Neuronal stem cell (in vitro differentiated cells): ENCODE measurements around the gene A2ML1.
A peak's percentile ranks its signal among the peaks of the same experiment; 100 is the strongest.

Experiments used
- DNase-seq: peaks from one replicate; pipeline ENCODE4 v3.0.0-alpha.2; 2013; ENCODE audit warnings: low spot score
- H2AFZ ChIP-seq: one replicate; pipeline ENCODE4 v1.6.1; 2013; ENCODE audit warnings: mild to moderate bottlenecking, low read length, inconsistent platforms
- H2AK5ac ChIP-seq: 2 replicates; pipeline ENCODE4 v1.6.1; 2013; ENCODE audit warnings: low read depth, mild to moderate bottlenecking, inconsistent platforms, low read length, moderate library complexity, mixed read lengths
- H2BK120ac ChIP-seq: 2 replicates; pipeline ENCODE4 v1.6.1; 2013; ENCODE audit warnings: low read depth, mild to moderate bottlenecking, inconsistent platforms, low read length, moderate library complexity, mixed read lengths
- H2BK12ac ChIP-seq: one replicate; pipeline ENCODE4 v1.6.1; 2013; ENCODE audit warnings: low read length, inconsistent platforms
- H2BK15ac ChIP-seq: 2 replicates; pipeline ENCODE4 v1.6.1; 2013; ENCODE audit warnings: mild to moderate bottlenecking, low read length, inconsistent platforms, mixed read lengths
- H2BK5ac ChIP-seq: one replicate; pipeline ENCODE4 v1.6.1; 2013; ENCODE audit warnings: inconsistent platforms, mild to moderate bottlenecking, low read length, moderate library complexity
- H3K14ac ChIP-seq: one replicate; pipeline ENCODE4 v1.6.1; 2013; ENCODE audit warnings: low read length, inconsistent platforms
- H3K18ac ChIP-seq: 2 replicates; pipeline ENCODE4 v1.6.1; 2013; ENCODE audit warnings: low read length, inconsistent platforms
- H3K23ac ChIP-seq: 2 replicates; pipeline ENCODE4 v1.6.1; 2013; ENCODE audit warnings: low read depth, mild to moderate bottlenecking, mixed read lengths, low read length, inconsistent platforms; ENCODE audit not compliant: poor library complexity
- H3K27ac ChIP-seq: replicated peaks from 3 replicates; pipeline ENCODE4 v1.5.1; 2013; ENCODE audit warnings: low read length, inconsistent platforms
- H3K27me3 ChIP-seq, 3 experiments: 2 replicates each; pipeline ENCODE4 v1.6.1; 2013; ENCODE audit warnings: low read length in 3 of 3, mild to moderate bottlenecking in 2 of 3, inconsistent platforms in 1 of 3, low read depth in 1 of 3, mixed read lengths in 1 of 3, moderate library complexity in 1 of 3; ENCODE audit not compliant: control insufficient read depth in 3 of 3, insufficient read depth in 3 of 3
- H3K36me3 ChIP-seq, 2 donors: replicated peaks in 1 of 2; 2 replicates each; pipeline ENCODE4 v1.6.1; 2013; ENCODE audit warnings: low read length in 2 of 2; ENCODE audit not compliant: control insufficient read depth in 2 of 2, insufficient read depth in 2 of 2
- H3K4ac ChIP-seq: 2 replicates; pipeline ENCODE4 v1.6.1; 2013; ENCODE audit warnings: inconsistent platforms, mild to moderate bottlenecking, low read length, moderate library complexity
- H3K4me1 ChIP-seq, 2 donors: 1 replicate in 1 of 2; 2 replicates in 1 of 2; pipeline ENCODE4 v1.6.1; 2013; ENCODE audit warnings: low read length in 2 of 2, low read depth in 1 of 2; ENCODE audit not compliant: control insufficient read depth in 2 of 2, insufficient read depth in 1 of 2
- H3K4me2 ChIP-seq: one replicate; pipeline ENCODE4 v1.6.1; 2013; ENCODE audit warnings: mild to moderate bottlenecking, low read length, inconsistent platforms; ENCODE audit not compliant: insufficient read depth, poor library complexity, severe bottlenecking
- H3K4me3 ChIP-seq, 2 donors: 2 replicates each; pipeline ENCODE4 v1.5.1; 2013; ENCODE audit warnings: low read length in 2 of 2, mild to moderate bottlenecking in 2 of 2, inconsistent platforms in 1 of 2, moderate library complexity in 1 of 2
- H3K79me1 ChIP-seq: one replicate; pipeline ENCODE4 v1.6.1; 2013; ENCODE audit warnings: low read depth, mild to moderate bottlenecking, inconsistent platforms, low read length, moderate library complexity
- H3K9ac ChIP-seq: one replicate; pipeline ENCODE4 v1.6.1; 2013; ENCODE audit warnings: mild to moderate bottlenecking, low read depth, low read length, inconsistent platforms; ENCODE audit not compliant: poor library complexity
- H3K9me3 ChIP-seq, 2 donors: replicated peaks in 1 of 2; 2 replicates each; pipeline versions ENCODE3 to v1.6.1; 2013; ENCODE audit warnings: low read length in 2 of 2, mild to moderate bottlenecking in 2 of 2, inconsistent platforms in 1 of 2, low read depth in 1 of 2, mixed read lengths in 1 of 2, moderate library complexity in 1 of 2; ENCODE audit not compliant: control insufficient read depth in 2 of 2, insufficient read depth in 1 of 2
- H4K8ac ChIP-seq: one replicate; pipeline ENCODE4 v1.6.1; 2013; ENCODE audit warnings: low read depth, mild to moderate bottlenecking, inconsistent platforms, low read length, moderate library complexity
- H4K91ac ChIP-seq: one replicate; pipeline ENCODE4 v1.6.1; 2013; ENCODE audit warnings: low read length, low read depth, mild to moderate bottlenecking, inconsistent platforms; ENCODE audit not compliant: poor library complexity
- WGBS, 2 donors: extraction: QIAGEN DNeasy Blood & Tissue Kit; methylation state at CpG; one replicate each; pipeline ENCODE4 v1.1.7; 2013; ENCODE audit warnings: missing lambda C conversion rate in 2 of 2, mixed read lengths in 1 of 2; ENCODE audit not compliant: insufficient read length in 2 of 2, insufficient replicate concordance in 1 of 2; ENCODE audit errors: extremely low coverage in 2 of 2; 5-methylcytosine and 5-hydroxymethylcytosine counted together

Gene A2ML1

GRCh38 chr12:8906266-8907180 is 84.1 kb downstream of the A2ML1 start:
- Histone ChIP-seq H2BK5ac (no peak overlapping the region), H2BK120ac (no peak overlapping the region)

DNA sequence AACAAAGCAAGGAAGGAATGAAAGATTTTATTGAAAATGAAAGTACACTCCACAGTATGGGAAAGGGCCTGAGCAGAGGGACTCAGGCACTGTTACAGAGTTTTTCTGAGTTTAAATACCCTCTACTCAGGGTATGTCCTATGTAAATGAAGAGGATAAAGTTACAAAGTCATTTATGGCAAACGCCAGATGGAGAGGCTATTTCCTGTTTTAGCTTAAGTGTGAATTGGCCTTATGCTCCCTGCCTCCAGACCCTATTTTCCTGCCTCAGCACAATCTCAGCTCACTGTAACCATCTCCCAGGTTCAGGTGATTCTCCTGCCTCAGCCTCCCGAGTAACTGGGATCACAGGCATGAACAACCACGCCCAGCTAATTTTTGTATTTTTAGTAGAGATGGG is 85.1 kb downstream of the A2ML1 start:
- Histone ChIP-seq H3K27ac (no peak overlapping the region), H3K79me1 (no peaks in the 10 kb centered on the region), H3K4me2 (no peak overlapping the region), H3K4me3 (no peak overlapping the region), H2BK15ac (no peak overlapping the region), H3K4ac (no peak overlapping the region), H3K23ac (no peak overlapping the region), H3K9ac (no peak overlapping the region), H3K36me3 (no peaks in the 10 kb centered on the region), H2AK5ac (no peak overlapping the region), H2BK12ac (no peak overlapping the region), H2BK120ac (no peak overlapping the region), H2AFZ (peak overlapping the region; percentile 21), H3K4me1 (peaks cover 3 to 14% of the 10 kb centered on the region in 2 donors), H3K9me3 (no peaks in the 10 kb centered on the region), H2BK5ac (no peak overlapping the region), H3K27me3 (no peaks in the 10 kb centered on the region), H4K8ac (no peak overlapping the region), H3K14ac (no peak overlapping the region), H3K18ac (no peak overlapping the region), H4K91ac (no peak overlapping the region)
- no CpG with 5 or more reads among the region's 3 CpGs for WGBS, 2 donors
- DNase-seq = no peak

More at GRCh38 chr12:8906266-8907180, 84.1 kb downstream of the A2ML1 start:
- no peaks in the 10 kb centered on the region for H3K36me3 ChIP-seq
- no peak overlapping the region for H3K18ac ChIP-seq
- H3K14ac ChIP-seq = no peak overlapping the region
- H4K91ac ChIP-seq = no peak overlapping the region
- peak overlapping the region; percentile 21 for H2AFZ ChIP-seq
- H3K79me1 ChIP-seq = no peaks in the 10 kb centered on the region
- no peak overlapping the region for H3K9ac ChIP-seq
- no peak overlapping the region for H3K4me2 ChIP-seq
- no peak for DNase-seq
- H3K23ac ChIP-seq = no peak overlapping the region
- no peak overlapping the region for H2BK12ac ChIP-seq
- H3K4ac ChIP-seq = no peak overlapping the region
- H3K9me3 ChIP-seq = no peaks in the 10 kb centered on the region
- no peak overlapping the region for H2AK5ac ChIP-seq
- no peak overlapping the region for H4K8ac ChIP-seq
- no peaks in the 10 kb centered on the region for H3K27me3 ChIP-seq
- no CpG with 5 or more reads among the region's 16 CpGs for WGBS, 2 donors
- H3K4me1 ChIP-seq = peaks cover 3 to 6% of the 10 kb centered on the region in 2 donors
- no peak overlapping the region for H3K27ac ChIP-seq
- no peak overlapping the region for H3K4me3 ChIP-seq
- no peak overlapping the region for H2BK15ac ChIP-seq

- Histone ChIP-seq H2AK5ac (no peak overlapping the region), H3K36me3 (no peaks in the 10 kb centered on the region), H3K4ac (no peak overlapping the region), H3K27me3 (no peaks in the 10 kb centered on the region), H2BK12ac (no peak overlapping the region), H3K18ac (no peak overlapping the region), H3K23ac (no peak overlapping the region), H3K9ac (no peak overlapping the region), H3K79me1 (no peaks in the 10 kb centered on the region), H2BK15ac (no peak overlapping the region), H4K91ac (no peak overlapping the region), H3K14ac (no peak overlapping the region), H2BK120ac (no peak overlapping the region), H3K9me3 (no peaks in the 10 kb centered on the region), H3K4me3 (no peak overlapping the region), H3K4me2 (no peak overlapping the region), H3K4me1 (peaks cover 7 to 17% of the 10 kb centered on the region in 2 donors), H2BK5ac (no peak overlapping the region), H2AFZ (no peak overlapping the region), H4K8ac (no peak overlapping the region), H3K27ac (no peak overlapping the region)
- no CpG with 5 or more reads among the region's 5 CpGs for WGBS, 2 donors
- no peak for DNase-seq
Measured at GRCh38 chr12:8909752-8910151, 87.3 kb downstream of the A2ML1 start.

- H4K8ac ChIP-seq = no peak overlapping the region
- H3K4ac ChIP-seq = no peak overlapping the region
- no peak overlapping the region for H2BK12ac ChIP-seq
- no peak overlapping the region for H3K18ac ChIP-seq
- no peak overlapping the region for H3K23ac ChIP-seq
- WGBS, 2 donors = no CpG with 5 or more reads among the region's 3 CpGs
- no peak overlapping the region for H3K4me2 ChIP-seq
- H4K91ac ChIP-seq = no peak overlapping the region
- H3K4me3 ChIP-seq = no peak overlapping the region
- H3K9me3 ChIP-seq = no peaks in the 10 kb centered on the region
- H3K36me3 ChIP-seq = no peaks in the 10 kb centered on the region
- no peak overlapping the region for H2BK15ac ChIP-seq
- no peak overlapping the region for H2BK120ac ChIP-seq
- H3K9ac ChIP-seq = no peak overlapping the region
- peaks cover 5 to 21% of the 10 kb centered on the region in 2 donors for H3K4me1 ChIP-seq
- no peak overlapping the region for H3K27ac ChIP-seq
- no peak overlapping the region for H3K14ac ChIP-seq
- H2BK5ac ChIP-seq = no peak overlapping the region
- no peak overlapping the region for H2AK5ac ChIP-seq
- DNase-seq = no peak
- H3K27me3 ChIP-seq = no peaks in the 10 kb centered on the region
- H3K79me1 ChIP-seq = no peaks in the 10 kb centered on the region
- no peak overlapping the region for H2AFZ ChIP-seq
Measured at GRCh38 chr12:8911606-8912268, 89.3 kb downstream of the A2ML1 start.
